ENCODE data around the gene NBPF11.
A peak's percentile ranks its signal among the peaks of the same experiment; 100 is the strongest.
"Not testable (repeated sequence)": the region's sequence is repeated elsewhere in the genome, so short reads cannot be mapped to it uniquely, and the experiment has no call there.

Gene NBPF11

GRCh38 chr1:148162363-148162762 lies 10.3 kb upstream of the NBPF11 start:
- Histone ChIP-seq H3K4me1 (peaks cover 21% of the 10 kb centered on the region), H3K27ac (no peak overlapping the region), H3K9ac (no peak overlapping the region), H3K4me3 (no peak overlapping the region), H3K36me3 (no peaks in the 10 kb centered on the region), H3K27me3 (no peaks in the 10 kb centered on the region), H3K9me3 (peaks cover 18% of the 10 kb centered on the region), H4K20me1 (no peaks in the 10 kb centered on the region), H3K4me2 (no peak overlapping the region)
- TF ChIP-seq Cebpa-rat (IDR thresholded peaks at IDR 0.05) = no peak

GRCh38 chr1:148161053-148161901 lies 9.2 kb upstream of the NBPF11 start:
- Histone ChIP-seq H4K20me1 (no peaks in the 10 kb centered on the region), H3K4me2 (no peak overlapping the region), H3K4me3 (no peak overlapping the region), H3K27me3 (no peaks in the 10 kb centered on the region), H3K36me3 (no peaks in the 10 kb centered on the region), H3K4me1 (peaks cover 10% of the 10 kb centered on the region), H3K9me3 (peaks cover 18% of the 10 kb centered on the region), H3K27ac (no peak overlapping the region), H3K9ac (no peak overlapping the region)
- TF ChIP-seq Cebpa-rat (IDR thresholded peaks at IDR 0.05) = no peak

GRCh38 chr1:148160343-148161052 lies 8.4 kb upstream of the NBPF11 start:
- no peak overlapping the region for H3K4me2 ChIP-seq
- no peak overlapping the region for H3K9ac ChIP-seq
- H3K9me3 ChIP-seq = peaks cover 18% of the 10 kb centered on the region
- no peak for TF ChIP-seq Cebpa-rat (IDR thresholded peaks at IDR 0.05)
- H3K4me1 ChIP-seq = peaks cover 2% of the 10 kb centered on the region; the same call in 1 of the 2 replicates
- H3K27ac ChIP-seq = no peak overlapping the region
- H3K4me3 ChIP-seq = no peak overlapping the region
- no peaks in the 10 kb centered on the region for H3K27me3 ChIP-seq
- no peaks in the 10 kb centered on the region for H4K20me1 ChIP-seq
- H3K36me3 ChIP-seq = no peaks in the 10 kb centered on the region

GRCh38 chr1:148160048-148160342 lies 7.9 kb upstream of the NBPF11 start:
- H3K4me1 ChIP-seq = no peaks in the 10 kb centered on the region
- H3K27ac ChIP-seq = no peak overlapping the region
- H3K9ac ChIP-seq = no peak overlapping the region
- H3K9me3 ChIP-seq = peaks cover 18% of the 10 kb centered on the region
- H3K4me2 ChIP-seq = no peak overlapping the region
- no peak for TF ChIP-seq Cebpa-rat (IDR thresholded peaks at IDR 0.05)
- H4K20me1 ChIP-seq = no peaks in the 10 kb centered on the region
- H3K27me3 ChIP-seq = no peaks in the 10 kb centered on the region
- H3K36me3 ChIP-seq = no peaks in the 10 kb centered on the region
- H3K4me3 ChIP-seq = no peak overlapping the region

DNA sequence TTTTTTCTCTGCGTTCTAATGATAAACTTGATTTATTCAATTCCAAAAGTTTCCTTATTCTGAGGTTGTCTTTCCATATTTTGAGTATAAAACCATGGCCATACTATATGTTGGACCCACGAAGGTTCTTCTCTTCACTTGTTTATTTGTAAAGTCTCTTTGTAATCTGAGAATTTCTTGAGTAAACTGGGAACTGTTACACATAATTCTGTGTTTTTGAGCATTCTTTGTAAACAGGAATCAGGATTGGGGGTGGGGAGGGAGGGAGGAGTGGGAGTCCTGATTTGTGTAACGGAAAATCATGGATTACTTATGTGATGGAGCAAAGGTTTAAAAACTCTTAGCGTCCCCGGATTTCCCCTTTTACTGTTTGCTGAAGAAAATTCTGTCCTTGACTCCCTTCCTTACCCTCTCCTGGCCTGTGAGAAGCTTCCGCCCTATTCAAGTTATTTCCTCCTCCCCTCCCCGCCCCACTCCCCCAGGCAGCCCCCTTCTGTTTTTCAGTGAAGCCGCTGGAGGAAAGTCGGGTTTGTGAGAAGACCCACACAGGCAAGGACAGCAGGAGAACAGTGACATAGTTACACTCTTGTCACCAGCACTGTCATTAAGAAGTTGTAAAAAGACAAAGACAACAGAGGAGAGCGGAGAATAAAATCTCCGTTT lies 6.4 kb upstream of the NBPF11 start:
- H4K20me1 ChIP-seq = no peaks in the 10 kb centered on the region
- no peaks in the 10 kb centered on the region for H3K36me3 ChIP-seq
- no peak overlapping the region for H3K9ac ChIP-seq
- no peaks in the 10 kb centered on the region for H3K4me1 ChIP-seq
- no peak overlapping the region for H3K4me2 ChIP-seq
- H3K9me3 ChIP-seq = peaks cover 18% of the 10 kb centered on the region
- no peak overlapping the region for H3K27ac ChIP-seq
- H3K4me3 ChIP-seq = no peak overlapping the region
- TF ChIP-seq Cebpa-rat (IDR thresholded peaks at IDR 0.05) = no peak
- H3K27me3 ChIP-seq = no peaks in the 10 kb centered on the region

DNA sequence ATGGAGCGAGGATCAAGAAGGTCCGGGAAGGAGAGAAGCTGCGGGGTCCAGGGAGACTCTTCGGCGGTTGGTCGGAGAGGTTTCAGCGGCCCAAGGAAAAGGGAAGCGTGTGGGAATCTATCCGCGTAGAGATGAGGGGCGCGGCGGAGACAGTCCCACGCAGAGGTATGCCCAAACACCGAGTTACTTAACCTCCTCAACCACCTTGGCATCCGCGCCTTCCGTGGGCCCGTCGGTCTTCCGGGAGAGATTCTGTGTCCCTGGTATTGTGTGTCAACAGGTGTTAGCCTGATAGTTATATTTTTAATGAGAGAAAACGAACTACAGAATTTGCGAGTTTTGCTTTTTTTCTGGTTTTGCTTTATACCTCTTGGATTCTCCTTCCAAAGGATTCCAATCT lies 5.7 kb upstream of the NBPF11 start:
- not testable (repeated sequence) for H3K9ac ChIP-seq, H4K20me1 ChIP-seq, H3K4me1 ChIP-seq, H3K27me3 ChIP-seq, H3K36me3 ChIP-seq, H3K27ac ChIP-seq, H3K4me3 ChIP-seq, H3K4me2 ChIP-seq
- H3K9me3 ChIP-seq = peaks cover 18% of the 10 kb centered on the region

- H4K20me1 ChIP-seq, H3K4me1 ChIP-seq, H3K36me3 ChIP-seq, H3K4me2 ChIP-seq, H3K9me3 ChIP-seq, H3K9ac ChIP-seq, H3K27me3 ChIP-seq, H3K4me3 ChIP-seq, H3K27ac ChIP-seq: not testable (repeated sequence)
Measured at GRCh38 chr1:148155494-148156275, 3.6 kb upstream of the NBPF11 start.

- not testable (repeated sequence) for H3K27ac ChIP-seq, H3K27me3 ChIP-seq, H3K4me1 ChIP-seq, H3K4me2 ChIP-seq, H3K9ac ChIP-seq, H3K4me3 ChIP-seq, H3K36me3 ChIP-seq, H3K9me3 ChIP-seq
- peaks cover 36% of the 10 kb centered on the region for H4K20me1 ChIP-seq
Measured at GRCh38 chr1:148152795-148153194, 714 bp upstream of the NBPF11 start.

- H3K36me3 ChIP-seq, H3K4me1 ChIP-seq, H3K27me3 ChIP-seq, H3K9me3 ChIP-seq: not testable (repeated sequence)
- H3K9ac ChIP-seq = peak overlapping the region; percentile 74
- H3K27ac ChIP-seq = peak overlapping the region; percentile 59
- H3K4me2 ChIP-seq = peak overlapping the region; percentile 88
- H3K4me3 ChIP-seq = peak overlapping the region; percentile 76
- H4K20me1 ChIP-seq = peaks cover 44% of the 10 kb centered on the region
Measured at GRCh38 chr1:148151371-148151819, 686 bp downstream of the NBPF11 start.

GRCh38 chr1:148150945-148151344 lies 1.1 kb downstream of the NBPF11 start:
- not testable (repeated sequence) for H3K36me3 ChIP-seq, H3K27ac ChIP-seq, H3K27me3 ChIP-seq, H3K9ac ChIP-seq, H3K9me3 ChIP-seq, H3K4me1 ChIP-seq
- Histone ChIP-seq H3K4me2 (peak overlapping the region; percentile 88), H3K4me3 (peak overlapping the region; percentile 76), H4K20me1 (peaks cover 44% of the 10 kb centered on the region)

- H3K27ac ChIP-seq, H3K4me3 ChIP-seq, H3K27me3 ChIP-seq, H3K9me3 ChIP-seq, H3K4me2 ChIP-seq, H3K9ac ChIP-seq, H3K36me3 ChIP-seq, H3K4me1 ChIP-seq: not testable (repeated sequence)
- peaks cover 44% of the 10 kb centered on the region for H4K20me1 ChIP-seq
Measured at GRCh38 chr1:148150014-148150413, 2.1 kb downstream of the NBPF11 start.

DNA sequence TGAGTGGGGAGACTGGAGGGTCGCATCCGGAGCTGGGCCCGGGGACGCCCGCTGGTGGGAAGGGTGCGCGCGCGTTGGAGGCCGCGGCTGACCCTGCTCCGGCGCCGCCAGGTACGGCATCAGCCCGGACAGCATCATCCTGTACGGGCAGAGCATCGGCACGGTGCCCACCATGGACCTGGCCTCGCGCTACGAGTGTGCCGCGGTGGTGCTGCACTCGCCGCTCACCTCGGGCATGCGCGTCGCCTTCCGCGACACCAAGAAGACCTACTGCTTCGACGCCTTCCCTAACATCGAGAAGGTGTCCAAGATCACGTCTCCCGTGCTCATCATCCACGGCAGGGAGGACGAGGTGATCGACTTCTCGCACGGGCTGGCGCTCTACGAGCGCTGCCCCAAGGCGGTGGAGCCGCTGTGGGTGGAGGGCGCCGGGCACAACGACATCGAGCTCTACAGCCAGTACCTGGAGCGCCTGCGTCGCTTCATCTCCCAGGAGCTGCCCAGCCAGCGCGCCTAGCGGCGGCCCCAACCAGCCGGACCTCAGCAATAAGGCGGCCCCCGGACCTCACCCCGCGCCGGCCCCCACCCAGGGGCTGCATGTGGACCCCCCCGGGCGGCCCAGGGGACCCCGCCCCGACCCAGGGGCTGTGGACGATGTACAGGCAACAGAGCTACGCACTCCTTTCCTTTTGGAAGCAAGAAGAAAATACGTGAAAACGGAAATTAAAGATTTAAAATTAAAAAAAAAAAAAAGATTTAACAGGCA lies 2.8 kb downstream of the NBPF11 start:
- H3K36me3 ChIP-seq, H3K9ac ChIP-seq, H3K9me3 ChIP-seq, H3K27me3 ChIP-seq, H3K4me3 ChIP-seq, H3K27ac ChIP-seq, H3K4me1 ChIP-seq, H3K4me2 ChIP-seq: not testable (repeated sequence)
- H4K20me1 ChIP-seq = peaks cover 44% of the 10 kb centered on the region

All from BLaER1 (cell line).